HepG2 (cell line): ENCODE measurements around the gene MYO18A. TPM values are rescaled to one million over a fixed set of nuclear protein-coding genes. Genes with fewer than 3 reads are reported as not detected.

Source experiments
- DMAP1 ChIP-seq: IDR thresholded peaks from 2 replicates; pipeline ENCODE4 v1.6.1; 2016
- ELF1 ChIP-seq: sonication (generic); formaldehyde crosslinking; IDR thresholded peaks from 2 replicates; pipeline ENCODE4 v1.4.0; 2020; ENCODE audit warnings: missing genetic modification reagents
- ETV5 ChIP-seq: IDR thresholded peaks from 2 replicates; pipeline ENCODE4 v1.6.1; 2018; ENCODE audit warnings: missing biosample characterization, missing genetic modification reagents, inconsistent platforms, borderline replicate concordance
- KLF6 ChIP-seq: IDR thresholded peaks from 2 replicates; pipeline ENCODE4 v1.8.0; 2016; ENCODE audit warnings: missing biosample characterization, missing genetic modification reagents
- ZBTB3 ChIP-seq: sonication (generic); formaldehyde crosslinking; IDR thresholded peaks from 2 replicates; pipeline ENCODE4 v1.4.0; 2020; ENCODE audit warnings: low read depth, mild to moderate bottlenecking, moderate library complexity, missing genetic modification reagents, borderline replicate concordance
- ZNF430 ChIP-seq: sonication (generic); formaldehyde crosslinking; IDR thresholded peaks from 2 replicates; pipeline ENCODE4 v1.9.0; 2021; ENCODE audit warnings: mild to moderate bottlenecking, missing genetic modification reagents
- ZNF550 ChIP-seq: sonication (generic); formaldehyde crosslinking; IDR thresholded peaks from 2 replicates; pipeline ENCODE4 v1.4.0; 2020; ENCODE audit warnings: mild to moderate bottlenecking, missing genetic modification reagents, borderline replicate concordance
- ZSCAN31 ChIP-seq: sonication (generic); formaldehyde crosslinking; IDR thresholded peaks from 2 replicates; pipeline ENCODE4 v1.5.0; 2020; ENCODE audit warnings: low read depth, mild to moderate bottlenecking, missing genetic modification reagents
- polyA plus RNA-seq, 8 experiments: library from polyadenylated mRNA; depleted of rRNA in 3 of 8; stranded (reverse) in 7 of 8; unstranded in 1 of 8; fragments of >200 nt; fragmentation: Illumina TruSeq in 4 of 8; extraction: Trizol in 4 of 8; gene quantifications; 2 replicates each; pipeline versions ENCODE4 v1.2.1 to v1.2.3, GENCODE V29; 2011 to 2016; ENCODE audit warnings: low read depth in 4 of 8, missing spikeins in 1 of 8, mixed read lengths in 1 of 8; ENCODE audit not compliant: insufficient read depth in 1 of 8
- total RNA-seq, 5 experiments: library from RNA; depleted of rRNA; stranded (reverse); fragments of >200 nt; fragmentation: Illumina TruSeq; extraction: Trizol; gene quantifications; 2 replicates each; pipeline ENCODE4 v1.2.3, GENCODE V29; 2016; ENCODE audit warnings: low read depth in 1 of 5
- TF ChIP-seq, protein P1 (sequence below), 2 experiments: fragments of 450-650 bp in 1 of 2; sonication (generic) in 1 of 2; formaldehyde crosslinking in 1 of 2; IDR thresholded peaks; 2 replicates each; pipeline versions ENCODE4 v1.6.1 to v1.8.0; 2016 to 2022; ENCODE audit warnings: antibody characterized with exemption in 1 of 2, mild to moderate bottlenecking in 1 of 2, missing genetic modification reagents in 1 of 2
- TF ChIP-seq, protein P2 (sequence below): sonication (generic); formaldehyde crosslinking; IDR thresholded peaks from 2 replicates; pipeline ENCODE4 v1.5.1; 2020; ENCODE audit warnings: mild to moderate bottlenecking, missing genetic modification reagents, borderline replicate concordance
- TF ChIP-seq, protein P3 (sequence below): sonication (generic); formaldehyde crosslinking; IDR thresholded peaks from 2 replicates; pipeline ENCODE4 v1.4.0; 2020; ENCODE audit warnings: mild to moderate bottlenecking, missing genetic modification reagents, borderline replicate concordance

The MYO18A gene
- total and polyA plus RNA-seq, 2 of the 13 experiments (the other 11 are each of a cell fraction or from before 2014, with no cell fraction given): 16.8 to 24.8 TPM

DNA sequence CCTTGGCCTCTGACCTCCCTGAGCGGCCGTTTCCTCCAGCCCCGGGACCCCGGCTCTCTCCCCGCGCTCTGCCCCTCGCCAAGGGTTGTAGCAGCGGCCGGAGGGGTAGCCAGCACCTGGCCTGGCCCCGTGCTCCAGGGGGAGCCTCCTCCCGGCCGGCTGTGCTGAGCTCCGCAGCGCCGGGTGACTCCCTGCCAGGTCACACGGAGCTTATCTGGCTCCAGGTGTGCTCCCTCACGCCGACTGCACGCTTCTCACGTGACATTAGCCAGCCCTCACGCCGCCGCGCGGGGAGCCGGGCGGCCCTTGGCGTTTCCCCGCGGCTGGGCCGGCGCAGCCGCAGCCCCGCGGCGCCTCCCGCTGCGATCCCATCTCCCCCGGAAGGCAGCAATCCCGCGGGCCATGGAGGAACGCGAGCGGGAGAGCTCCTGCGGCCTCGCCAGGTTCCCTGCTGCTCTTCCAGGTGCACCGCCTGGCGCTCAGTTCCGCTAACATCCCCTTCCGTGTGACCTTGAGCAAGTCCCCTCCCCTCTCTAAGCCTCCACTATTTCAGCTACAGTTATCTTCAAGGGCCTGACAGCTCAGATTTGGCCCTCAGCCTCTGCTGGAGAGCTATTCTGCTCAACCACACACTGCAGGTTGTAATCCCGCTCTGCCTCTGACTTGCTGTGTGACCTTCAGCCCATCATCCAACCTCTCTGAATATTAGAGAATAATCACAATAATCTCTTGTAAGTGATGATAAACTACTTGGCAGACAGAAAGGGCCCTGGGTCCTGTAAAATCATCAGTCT, 3.4 kb downstream of the MYO18A start (continued):
- TF ChIP-seq, protein P1, sequence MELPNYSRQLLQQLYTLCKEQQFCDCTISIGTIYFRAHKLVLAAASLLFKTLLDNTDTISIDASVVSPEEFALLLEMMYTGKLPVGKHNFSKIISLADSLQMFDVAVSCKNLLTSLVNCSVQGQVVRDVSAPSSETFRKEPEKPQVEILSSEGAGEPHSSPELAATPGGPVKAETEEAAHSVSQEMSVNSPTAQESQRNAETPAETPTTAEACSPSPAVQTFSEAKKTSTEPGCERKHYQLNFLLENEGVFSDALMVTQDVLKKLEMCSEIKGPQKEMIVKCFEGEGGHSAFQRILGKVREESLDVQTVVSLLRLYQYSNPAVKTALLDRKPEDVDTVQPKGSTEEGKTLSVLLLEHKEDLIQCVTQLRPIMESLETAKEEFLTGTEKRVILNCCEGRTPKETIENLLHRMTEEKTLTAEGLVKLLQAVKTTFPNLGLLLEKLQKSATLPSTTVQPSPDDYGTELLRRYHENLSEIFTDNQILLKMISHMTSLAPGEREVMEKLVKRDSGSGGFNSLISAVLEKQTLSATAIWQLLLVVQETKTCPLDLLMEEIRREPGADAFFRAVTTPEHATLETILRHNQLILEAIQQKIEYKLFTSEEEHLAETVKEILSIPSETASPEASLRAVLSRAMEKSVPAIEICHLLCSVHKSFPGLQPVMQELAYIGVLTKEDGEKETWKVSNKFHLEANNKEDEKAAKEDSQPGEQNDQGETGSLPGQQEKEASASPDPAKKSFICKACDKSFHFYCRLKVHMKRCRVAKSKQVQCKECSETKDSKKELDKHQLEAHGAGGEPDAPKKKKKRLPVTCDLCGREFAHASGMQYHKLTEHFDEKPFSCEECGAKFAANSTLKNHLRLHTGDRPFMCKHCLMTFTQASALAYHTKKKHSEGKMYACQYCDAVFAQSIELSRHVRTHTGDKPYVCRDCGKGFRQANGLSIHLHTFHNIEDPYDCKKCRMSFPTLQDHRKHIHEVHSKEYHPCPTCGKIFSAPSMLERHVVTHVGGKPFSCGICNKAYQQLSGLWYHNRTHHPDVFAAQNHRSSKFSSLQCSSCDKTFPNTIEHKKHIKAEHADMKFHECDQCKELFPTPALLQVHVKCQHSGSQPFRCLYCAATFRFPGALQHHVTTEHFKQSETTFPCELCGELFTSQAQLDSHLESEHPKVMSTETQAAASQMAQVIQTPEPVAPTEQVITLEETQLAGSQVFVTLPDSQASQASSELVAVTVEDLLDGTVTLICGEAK (IDR thresholded peaks at IDR 0.05): no peak
- TF ChIP-seq, protein P1 (CRISPR knock-in tag; IDR thresholded peaks at IDR 0.05): peak; percentile 59
- TF ChIP-seq ZSCAN31 (CRISPR knock-in tag) (peak; percentile 90; the same call in 1 of the 2 replicates), ZNF430 (no peak), ZBTB3 (no peak; the same call in 1 of the 2 replicates), ZNF550 (CRISPR knock-in tag) (no peak), ETV5 (peak; percentile 74), DMAP1 (CRISPR knock-in tag) (peak; percentile 69), KLF6 (CRISPR knock-in tag) (no peak), ELF1 (CRISPR knock-in tag) (peak; percentile 61)
- TF ChIP-seq, protein P2, sequence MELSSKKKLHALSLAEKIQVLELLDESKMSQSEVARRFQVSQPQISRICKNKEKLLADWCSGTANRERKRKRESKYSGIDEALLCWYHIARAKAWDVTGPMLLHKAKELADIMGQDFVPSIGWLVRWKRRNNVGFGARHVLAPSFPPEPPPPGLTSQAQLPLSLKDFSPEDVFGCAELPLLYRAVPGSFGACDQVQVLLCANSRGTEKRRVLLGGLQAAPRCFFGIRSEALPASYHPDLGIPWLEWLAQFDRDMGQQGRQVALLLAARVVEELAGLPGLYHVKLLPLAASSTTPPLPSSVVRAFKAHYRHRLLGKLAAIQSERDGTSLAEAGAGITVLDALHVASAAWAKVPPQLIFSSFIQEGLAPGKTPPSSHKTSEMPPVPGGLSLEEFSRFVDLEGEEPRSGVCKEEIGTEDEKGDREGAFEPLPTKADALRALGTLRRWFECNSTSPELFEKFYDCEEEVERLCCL: no peak
- TF ChIP-seq, protein P3, sequence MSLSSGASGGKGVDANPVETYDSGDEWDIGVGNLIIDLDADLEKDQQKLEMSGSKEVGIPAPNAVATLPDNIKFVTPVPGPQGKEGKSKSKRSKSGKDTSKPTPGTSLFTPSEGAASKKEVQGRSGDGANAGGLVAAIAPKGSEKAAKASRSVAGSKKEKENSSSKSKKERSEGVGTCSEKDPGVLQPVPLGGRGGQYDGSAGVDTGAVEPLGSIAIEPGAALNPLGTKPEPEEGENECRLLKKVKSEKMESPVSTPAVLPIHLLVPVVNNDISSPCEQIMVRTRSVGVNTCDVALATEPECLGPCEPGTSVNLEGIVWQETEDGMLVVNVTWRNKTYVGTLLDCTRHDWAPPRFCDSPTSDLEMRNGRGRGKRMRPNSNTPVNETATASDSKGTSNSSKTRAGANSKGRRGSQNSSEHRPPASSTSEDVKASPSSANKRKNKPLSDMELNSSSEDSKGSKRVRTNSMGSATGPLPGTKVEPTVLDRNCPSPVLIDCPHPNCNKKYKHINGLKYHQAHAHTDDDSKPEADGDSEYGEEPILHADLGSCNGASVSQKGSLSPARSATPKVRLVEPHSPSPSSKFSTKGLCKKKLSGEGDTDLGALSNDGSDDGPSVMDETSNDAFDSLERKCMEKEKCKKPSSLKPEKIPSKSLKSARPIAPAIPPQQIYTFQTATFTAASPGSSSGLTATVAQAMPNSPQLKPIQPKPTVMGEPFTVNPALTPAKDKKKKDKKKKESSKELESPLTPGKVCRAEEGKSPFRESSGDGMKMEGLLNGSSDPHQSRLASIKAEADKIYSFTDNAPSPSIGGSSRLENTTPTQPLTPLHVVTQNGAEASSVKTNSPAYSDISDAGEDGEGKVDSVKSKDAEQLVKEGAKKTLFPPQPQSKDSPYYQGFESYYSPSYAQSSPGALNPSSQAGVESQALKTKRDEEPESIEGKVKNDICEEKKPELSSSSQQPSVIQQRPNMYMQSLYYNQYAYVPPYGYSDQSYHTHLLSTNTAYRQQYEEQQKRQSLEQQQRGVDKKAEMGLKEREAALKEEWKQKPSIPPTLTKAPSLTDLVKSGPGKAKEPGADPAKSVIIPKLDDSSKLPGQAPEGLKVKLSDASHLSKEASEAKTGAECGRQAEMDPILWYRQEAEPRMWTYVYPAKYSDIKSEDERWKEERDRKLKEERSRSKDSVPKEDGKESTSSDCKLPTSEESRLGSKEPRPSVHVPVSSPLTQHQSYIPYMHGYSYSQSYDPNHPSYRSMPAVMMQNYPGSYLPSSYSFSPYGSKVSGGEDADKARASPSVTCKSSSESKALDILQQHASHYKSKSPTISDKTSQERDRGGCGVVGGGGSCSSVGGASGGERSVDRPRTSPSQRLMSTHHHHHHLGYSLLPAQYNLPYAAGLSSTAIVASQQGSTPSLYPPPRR (CRISPR knock-in tag): peak; percentile 10; the same call in 1 of the 2 replicates
